Stimulated activated memory B cell treated with anti-CD40 and anti-IgM and Interleukin-4, amounts not matched to agents 10 μg/mL and 1 μg/mL and 100 μg/mL, for 72 hours (primary cell): ENCODE data around the gene SYNE4.

ENCODE experiments used
- ATAC-seq: fragments of 150-1000 bp; cut with Tn5 transposase; 2 replicates; pipeline ENCODE4 v1.10.0; 2021
- H3K27ac Mint-ChIP-seq: one replicate; pipeline ENCODE4 v1.8.0; 2022; ENCODE audit warnings: mild to moderate bottlenecking, mixed read lengths
- H3K27me3 Mint-ChIP-seq: one replicate; pipeline ENCODE4 v1.8.0; 2022; ENCODE audit warnings: mixed read lengths
- H3K36me3 Mint-ChIP-seq: one replicate; pipeline ENCODE4 v1.8.0; 2022; ENCODE audit warnings: mixed read lengths
- H3K4me1 Mint-ChIP-seq: one replicate; pipeline ENCODE4 v1.8.0; 2022; ENCODE audit warnings: mixed read lengths
- H3K4me3 Mint-ChIP-seq: one replicate; pipeline ENCODE4 v1.8.0; 2022; ENCODE audit warnings: mild to moderate bottlenecking, moderate library complexity, mixed read lengths
- H3K9me3 Mint-ChIP-seq: one replicate; pipeline ENCODE4 v1.8.0; 2022; ENCODE audit warnings: mixed read lengths

The SYNE4 gene

DNA sequence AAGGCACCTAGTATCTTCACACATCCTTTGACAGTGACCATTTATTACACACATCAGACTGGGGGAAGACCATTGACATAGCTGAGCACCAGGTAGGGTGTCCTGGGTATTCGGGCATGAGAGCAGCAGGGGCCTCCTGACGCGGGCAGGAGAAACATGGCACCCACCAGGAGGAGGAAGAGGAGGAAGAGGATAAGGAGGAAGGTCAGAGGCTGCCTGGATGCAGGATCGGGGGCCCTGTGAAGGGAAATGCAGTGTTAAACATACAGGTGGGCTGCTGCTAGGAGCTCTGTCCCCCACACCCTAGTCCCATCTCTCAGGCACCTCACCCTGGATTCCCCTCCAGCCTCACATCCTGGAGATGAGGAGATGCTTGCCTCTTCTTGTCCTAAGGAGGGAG lies 5.3 kb downstream of the SYNE4 start:
- no peaks in the 10 kb centered on the region for H3K27me3 Mint-ChIP-seq
- H3K4me1 Mint-ChIP-seq: peaks cover 17% of the 10 kb centered on the region
- H3K4me3 Mint-ChIP-seq: no peak overlapping the region
- no peaks in the 10 kb centered on the region for H3K9me3 Mint-ChIP-seq
- no peak for ATAC-seq
- H3K36me3 Mint-ChIP-seq: peaks cover 22% of the 10 kb centered on the region
- H3K27ac Mint-ChIP-seq: no peak overlapping the region

DNA sequence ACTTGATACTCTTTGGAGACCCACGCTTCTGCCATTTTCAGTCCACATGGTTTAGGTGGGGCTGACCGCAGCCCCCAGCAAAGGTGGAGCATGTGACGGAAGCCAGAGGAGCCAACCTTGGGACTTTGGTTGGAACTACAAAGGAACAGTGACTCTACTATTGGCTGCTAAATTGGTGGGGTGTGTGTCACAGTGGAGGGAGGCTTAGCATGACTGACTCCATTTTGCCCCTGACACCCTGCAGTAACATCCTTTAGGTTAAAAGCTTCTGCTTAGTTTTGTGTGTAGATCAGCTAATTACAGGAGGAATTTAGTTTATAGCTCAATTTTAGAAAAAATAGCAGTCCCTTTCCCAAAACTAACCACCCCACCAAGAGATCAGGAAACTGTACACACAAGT lies 7.0 kb downstream of the SYNE4 start:
- H3K27me3 Mint-ChIP-seq: no peaks in the 10 kb centered on the region
- peaks cover 22% of the 10 kb centered on the region for H3K36me3 Mint-ChIP-seq
- no peak overlapping the region for H3K4me3 Mint-ChIP-seq
- H3K27ac Mint-ChIP-seq: no peak overlapping the region
- peaks cover 27% of the 10 kb centered on the region for H3K4me1 Mint-ChIP-seq
- ATAC-seq: no peak
- no peaks in the 10 kb centered on the region for H3K9me3 Mint-ChIP-seq

DNA sequence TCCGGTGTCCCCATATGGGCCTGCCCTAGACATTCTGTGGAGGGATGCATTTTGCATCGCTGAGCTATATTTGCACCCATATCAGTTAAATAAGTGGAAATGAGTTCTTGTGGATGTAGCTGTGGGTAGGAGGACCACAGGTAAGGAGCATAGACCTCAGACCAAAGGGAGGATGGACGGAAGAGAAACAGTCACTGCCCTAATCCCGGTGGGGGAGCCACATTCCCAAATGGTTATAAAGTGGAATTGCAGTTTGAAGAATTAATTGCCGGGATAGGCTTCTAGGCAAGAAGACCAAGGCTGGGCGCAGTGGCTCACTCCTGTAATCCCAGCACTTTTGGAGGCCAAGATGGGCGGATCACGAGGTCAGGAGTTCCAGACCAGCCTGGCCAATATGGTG lies 11.8 kb downstream of the SYNE4 start:
- ATAC-seq: no peak
- no peaks in the 10 kb centered on the region for H3K9me3 Mint-ChIP-seq
- H3K4me3 Mint-ChIP-seq: peak overlapping the region; percentile 98
- no peaks in the 10 kb centered on the region for H3K27me3 Mint-ChIP-seq
- peak overlapping the region; percentile 90 for H3K27ac Mint-ChIP-seq
- H3K36me3 Mint-ChIP-seq: peaks cover 11% of the 10 kb centered on the region
- H3K4me1 Mint-ChIP-seq: peaks cover 57% of the 10 kb centered on the region

DNA sequence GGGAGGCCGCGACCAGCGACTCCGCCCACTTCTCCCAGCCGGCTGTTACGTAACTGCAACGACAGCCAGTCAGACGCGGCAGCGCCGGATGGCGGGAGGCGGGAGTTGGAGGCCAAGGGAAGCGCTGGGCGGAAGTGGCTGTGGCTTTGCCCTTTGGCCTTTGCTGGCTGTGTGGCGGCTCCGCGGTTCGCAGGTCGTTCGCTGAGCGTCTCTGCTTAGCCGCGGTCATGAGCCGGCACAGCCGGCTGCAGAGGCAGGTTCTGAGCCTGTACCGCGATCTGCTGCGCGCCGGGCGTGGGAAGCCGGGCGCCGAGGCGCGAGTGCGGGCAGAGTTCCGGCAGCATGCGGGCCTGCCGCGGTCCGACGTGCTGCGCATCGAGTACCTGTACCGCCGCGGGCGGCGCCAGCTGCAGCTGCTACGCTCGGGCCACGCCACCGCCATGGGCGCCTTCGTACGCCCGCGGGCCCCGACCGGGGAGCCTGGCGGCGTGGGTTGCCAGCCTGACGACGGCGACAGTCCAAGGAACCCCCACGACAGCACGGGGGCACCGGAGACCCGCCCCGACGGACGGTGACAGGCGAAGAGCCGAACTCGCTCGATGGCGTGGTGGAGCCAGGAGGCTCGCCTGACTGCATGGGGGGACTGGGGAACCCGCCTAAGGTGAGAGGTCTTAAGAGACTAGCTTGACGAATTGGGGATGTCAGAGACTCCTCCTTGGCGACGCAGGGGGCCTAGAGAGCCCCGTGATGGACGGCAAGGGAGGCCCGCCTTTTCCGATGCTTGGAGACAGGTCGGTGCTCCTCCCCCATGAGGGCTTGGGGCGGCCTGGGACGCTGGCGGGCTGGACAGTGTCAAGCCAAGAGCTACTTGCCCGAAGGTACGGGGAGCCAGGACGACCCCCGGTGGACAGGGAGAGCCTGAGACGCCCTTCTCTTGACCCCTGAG lies 13.3 kb downstream of the SYNE4 start, which contains the start of gene SDHAF1:
TSS of gene SDHAF1 (plus strand) at position 141 of the 946 bp plus-strand sequence. CDS start at position 228, 87 bp downstream.
- Mint-ChIP-seq H3K4me1 (peaks cover 49% of the 10 kb centered on the region), H3K27ac (peak within 1 kb of the TSS; percentile 90), H3K36me3 (no peaks in the 10 kb centered on the region), H3K4me3 (peak within 1 kb of the TSS; percentile 98), H3K9me3 (no peaks in the 10 kb centered on the region), H3K27me3 (no peaks in the 10 kb centered on the region)
- ATAC-seq: peak; percentile 96

DNA sequence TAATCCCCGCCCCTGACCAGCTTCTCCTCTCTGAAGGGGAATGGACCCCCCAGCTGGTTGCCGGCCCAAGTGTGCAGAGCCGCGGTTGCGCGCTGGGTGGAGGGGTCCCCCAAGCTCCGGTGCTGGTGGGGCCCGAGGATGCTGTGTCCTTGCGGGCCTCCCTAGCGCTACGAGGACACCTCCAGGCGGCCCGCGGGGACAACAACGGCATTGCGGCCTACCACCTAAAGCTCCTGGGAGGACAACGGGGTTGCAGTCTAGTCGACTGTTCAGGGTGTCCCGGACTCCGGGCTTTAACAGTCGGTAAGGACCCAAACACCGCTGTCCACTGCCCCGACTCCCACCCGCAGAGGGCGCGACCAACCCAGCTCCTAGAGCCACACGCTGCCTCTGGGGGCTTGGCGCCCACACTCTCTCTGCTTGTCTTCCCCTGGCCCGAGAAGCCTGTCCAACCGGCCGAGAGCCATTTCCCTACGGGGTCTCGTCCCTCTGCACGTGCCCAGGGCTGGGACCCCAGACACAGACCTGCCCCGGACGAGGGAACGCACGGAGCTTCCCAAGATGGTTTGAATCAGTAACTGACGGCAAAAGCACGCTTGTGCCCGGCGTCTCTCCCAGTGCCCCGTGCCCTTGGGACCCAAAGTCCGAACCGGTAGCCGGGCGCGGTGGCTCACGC lies 14.6 kb downstream of the SYNE4 start:
- Mint-ChIP-seq H3K27ac (peak overlapping the region; percentile 90), H3K9me3 (no peaks in the 10 kb centered on the region), H3K27me3 (no peaks in the 10 kb centered on the region), H3K4me1 (peaks cover 44% of the 10 kb centered on the region), H3K36me3 (no peaks in the 10 kb centered on the region), H3K4me3 (peak overlapping the region; percentile 72)
- ATAC-seq: no peak

DNA sequence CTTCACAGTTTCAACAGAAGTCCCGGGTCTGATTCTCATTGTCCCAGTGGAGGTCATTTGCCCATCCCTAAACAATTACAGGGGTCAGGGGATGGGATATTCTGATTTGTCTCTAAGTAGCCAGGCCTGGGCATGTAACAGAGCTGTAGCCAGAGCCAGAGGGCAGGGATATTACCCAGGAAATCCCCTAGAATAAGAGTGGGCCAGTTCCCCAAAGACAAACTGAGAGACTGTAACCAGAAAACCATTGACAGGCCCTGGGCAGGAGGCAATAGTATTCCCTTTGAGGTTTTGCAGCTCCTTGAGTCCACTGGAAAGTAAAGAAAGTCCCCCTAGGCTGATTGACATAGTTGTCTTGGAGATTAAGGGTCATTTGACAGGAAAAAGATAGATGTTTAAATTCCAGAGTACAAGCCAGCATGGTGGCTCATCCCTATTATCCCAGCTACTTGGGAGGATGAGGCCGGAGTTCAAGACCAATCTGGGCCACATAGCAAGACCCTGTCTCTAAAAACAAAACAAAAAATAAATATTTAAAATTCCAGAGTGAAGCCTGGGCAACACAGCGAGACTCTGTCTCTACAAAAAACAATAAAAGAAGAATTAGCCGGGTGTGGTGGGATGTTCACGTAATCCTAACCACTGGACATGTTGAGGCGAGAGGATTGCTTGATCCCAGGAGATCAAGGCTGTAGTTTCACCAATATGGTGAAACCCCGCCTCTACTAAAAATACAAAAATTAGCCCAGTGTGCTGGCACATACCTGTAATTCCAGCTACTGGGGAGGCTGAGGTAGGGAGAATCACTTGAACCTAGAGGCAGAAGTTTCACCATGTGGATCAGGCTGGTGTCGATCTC lies 15.5 kb downstream of the SYNE4 start:
- Mint-ChIP-seq H3K9me3 (no peaks in the 10 kb centered on the region), H3K27ac (no peak overlapping the region), H3K4me1 (peaks cover 41% of the 10 kb centered on the region), H3K36me3 (no peaks in the 10 kb centered on the region), H3K4me3 (no peak overlapping the region), H3K27me3 (no peaks in the 10 kb centered on the region)
- ATAC-seq: no peak

DNA sequence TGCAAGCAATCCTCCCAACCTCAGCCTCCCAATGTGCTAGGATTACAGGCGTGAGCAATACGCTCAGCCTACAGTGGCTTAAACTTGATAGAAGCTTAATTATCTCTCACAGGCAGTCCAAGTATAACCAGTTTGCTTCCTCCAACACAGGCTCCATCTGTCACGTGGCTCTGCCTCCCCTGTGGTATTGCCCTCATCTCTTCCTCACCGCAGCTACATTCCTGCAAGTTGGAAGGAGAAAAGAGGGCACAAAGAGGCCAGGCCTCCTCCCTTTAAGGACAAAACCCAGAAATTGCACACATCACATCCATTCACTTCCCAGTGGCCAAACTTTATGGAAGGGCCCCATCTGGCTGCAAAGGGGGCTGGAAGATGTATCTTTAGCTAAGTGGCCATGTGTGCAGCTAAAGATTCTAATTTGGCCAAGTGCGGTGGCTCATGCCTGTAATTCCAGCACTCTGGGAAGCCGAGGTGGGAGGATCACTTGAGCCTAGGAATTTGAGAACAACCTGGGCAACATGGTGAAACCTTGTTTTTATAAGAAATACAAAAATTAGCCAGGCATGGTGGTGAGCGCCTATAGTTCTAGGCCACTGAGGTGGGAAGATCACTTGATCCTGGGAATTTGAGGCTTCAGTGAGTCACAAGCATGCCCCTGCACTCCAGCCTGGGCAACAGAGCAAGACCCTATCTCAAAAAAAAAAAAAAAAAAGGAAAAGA lies 16.7 kb downstream of the SYNE4 start:
- H3K36me3 Mint-ChIP-seq: no peaks in the 10 kb centered on the region
- no peaks in the 10 kb centered on the region for H3K9me3 Mint-ChIP-seq
- no peak for ATAC-seq
- peaks cover 11% of the 10 kb centered on the region for H3K27me3 Mint-ChIP-seq
- H3K27ac Mint-ChIP-seq: no peak overlapping the region
- no peak overlapping the region for H3K4me3 Mint-ChIP-seq
- peaks cover 35% of the 10 kb centered on the region for H3K4me1 Mint-ChIP-seq

DNA sequence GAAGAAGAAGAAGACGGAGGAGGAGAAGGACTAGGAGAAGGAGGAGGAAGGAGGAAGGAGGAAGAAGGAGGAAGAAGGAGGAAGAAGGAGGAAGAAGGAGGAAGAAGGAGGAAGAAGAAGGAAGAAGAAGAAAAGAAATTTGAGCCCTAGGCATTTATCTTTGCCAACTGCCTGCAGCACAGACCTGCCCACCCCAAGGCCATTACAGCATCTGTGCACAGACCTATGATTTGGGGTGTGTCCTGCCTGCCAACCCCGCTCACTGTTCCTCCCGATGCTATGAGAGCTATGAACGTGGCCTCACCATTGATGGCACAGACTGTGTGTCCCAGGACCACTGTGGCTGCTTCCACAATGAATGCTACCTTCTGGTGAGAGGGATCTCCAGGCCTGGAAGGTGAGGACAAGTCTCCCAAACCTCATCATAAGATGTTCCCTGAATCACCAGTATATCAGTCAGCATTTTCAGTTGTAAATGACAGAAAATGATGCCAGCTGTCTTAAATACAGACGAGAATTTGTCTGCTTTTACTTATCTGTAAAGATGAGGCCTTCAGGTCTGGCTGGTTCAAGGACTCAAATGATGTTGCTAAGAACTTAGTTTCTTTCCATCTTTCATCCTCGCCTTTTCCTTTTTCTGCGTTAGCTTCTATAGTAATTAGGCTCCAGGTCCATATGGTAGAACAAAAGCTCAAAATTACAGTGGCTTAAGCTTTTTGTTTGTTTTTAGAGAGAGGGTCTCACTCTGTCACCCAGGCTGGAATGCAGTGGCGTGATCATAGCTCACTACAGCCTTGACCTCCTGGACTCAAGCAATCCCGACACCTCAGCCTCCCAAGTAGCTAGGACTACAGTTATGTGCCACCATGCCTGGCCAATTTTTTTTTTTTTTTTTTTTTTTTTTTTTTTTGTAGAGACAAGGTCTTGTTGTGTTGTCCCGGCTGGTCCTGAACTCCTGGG lies 17.6 kb downstream of the SYNE4 start:
- Mint-ChIP-seq H3K4me1 (peaks cover 33% of the 10 kb centered on the region), H3K27me3 (peaks cover 19% of the 10 kb centered on the region), H3K4me3 (no peak overlapping the region), H3K9me3 (no peaks in the 10 kb centered on the region), H3K27ac (no peak overlapping the region), H3K36me3 (no peaks in the 10 kb centered on the region)
- ATAC-seq: no peak

DNA sequence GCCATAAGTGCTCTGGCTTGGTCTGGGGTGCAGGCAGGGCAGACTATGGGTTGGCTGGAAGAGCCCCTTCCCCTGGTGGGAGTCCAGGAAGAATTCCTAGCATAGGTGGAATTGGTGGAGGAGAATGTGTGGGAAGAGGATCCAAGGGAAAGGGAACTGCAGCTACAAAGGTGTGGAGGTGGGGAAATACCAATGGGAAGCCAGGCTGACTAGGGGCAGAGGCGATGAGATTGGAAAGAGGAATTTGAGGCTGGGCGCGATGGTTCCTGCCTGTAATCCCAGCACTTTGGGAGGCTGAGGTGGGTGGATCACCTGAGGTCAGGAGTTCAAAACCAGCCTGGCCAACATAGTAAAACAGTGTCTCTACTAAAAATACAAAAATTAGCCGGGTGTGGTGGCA lies 18.5 kb downstream of the SYNE4 start:
- Mint-ChIP-seq H3K9me3 (no peaks in the 10 kb centered on the region), H3K36me3 (no peaks in the 10 kb centered on the region), H3K4me1 (peaks cover 26% of the 10 kb centered on the region), H3K27me3 (peaks cover 28% of the 10 kb centered on the region), H3K4me3 (no peak overlapping the region), H3K27ac (no peak overlapping the region)
- no peak for ATAC-seq

DNA sequence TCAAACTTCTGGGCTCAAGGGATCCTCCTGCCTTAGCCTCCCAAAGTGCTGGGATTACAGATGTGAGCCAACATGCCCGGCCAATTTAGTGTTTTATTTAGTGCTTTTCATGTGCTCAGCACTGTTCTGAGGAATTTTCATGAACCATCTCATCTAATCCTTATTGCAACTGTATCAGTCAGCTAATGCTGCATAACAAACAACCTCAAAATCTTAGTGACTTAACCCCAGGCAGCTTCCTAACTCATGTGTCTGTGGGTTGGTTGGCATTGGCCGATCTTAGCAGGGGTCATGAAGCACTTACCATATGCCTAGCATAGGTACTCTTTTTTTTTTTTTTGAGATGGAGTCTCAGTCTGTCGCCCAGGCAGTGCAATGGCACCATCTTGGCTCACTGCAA lies 19.8 kb downstream of the SYNE4 start:
- no peak overlapping the region for H3K4me3 Mint-ChIP-seq
- no peak overlapping the region for H3K27ac Mint-ChIP-seq
- no peak for ATAC-seq

DNA sequence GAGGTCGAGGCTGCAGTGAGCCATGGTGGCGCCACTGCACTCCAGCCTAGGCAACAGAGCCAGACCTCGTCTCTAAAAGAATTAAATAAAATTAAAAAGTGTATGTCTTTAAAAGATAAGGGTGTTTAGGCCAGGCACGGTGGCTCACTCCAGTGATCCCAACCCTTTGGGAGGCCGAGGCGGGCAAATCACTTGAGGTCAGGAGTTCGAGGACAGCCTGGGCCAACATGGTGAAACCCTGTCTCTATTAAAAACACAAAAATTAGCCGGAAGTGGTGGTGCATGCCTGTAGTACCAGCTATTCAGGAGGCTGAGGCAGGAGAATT lies 21.1 kb downstream of the SYNE4 start:
- peaks cover 54% of the 10 kb centered on the region for H3K27me3 Mint-ChIP-seq
- peaks cover 9% of the 10 kb centered on the region for H3K4me1 Mint-ChIP-seq
- no peaks in the 10 kb centered on the region for H3K36me3 Mint-ChIP-seq
- H3K27ac Mint-ChIP-seq: no peak overlapping the region
- H3K4me3 Mint-ChIP-seq: peak overlapping the region; percentile 62
- no peak for ATAC-seq
- H3K9me3 Mint-ChIP-seq: no peaks in the 10 kb centered on the region

More for the DNA sequence above, 19.8 kb downstream of the SYNE4 start:
- H3K4me1 Mint-ChIP-seq: peaks cover 13% of the 10 kb centered on the region
- no peaks in the 10 kb centered on the region for H3K9me3 Mint-ChIP-seq
- peaks cover 42% of the 10 kb centered on the region for H3K27me3 Mint-ChIP-seq
- H3K36me3 Mint-ChIP-seq: no peaks in the 10 kb centered on the region

DNA sequence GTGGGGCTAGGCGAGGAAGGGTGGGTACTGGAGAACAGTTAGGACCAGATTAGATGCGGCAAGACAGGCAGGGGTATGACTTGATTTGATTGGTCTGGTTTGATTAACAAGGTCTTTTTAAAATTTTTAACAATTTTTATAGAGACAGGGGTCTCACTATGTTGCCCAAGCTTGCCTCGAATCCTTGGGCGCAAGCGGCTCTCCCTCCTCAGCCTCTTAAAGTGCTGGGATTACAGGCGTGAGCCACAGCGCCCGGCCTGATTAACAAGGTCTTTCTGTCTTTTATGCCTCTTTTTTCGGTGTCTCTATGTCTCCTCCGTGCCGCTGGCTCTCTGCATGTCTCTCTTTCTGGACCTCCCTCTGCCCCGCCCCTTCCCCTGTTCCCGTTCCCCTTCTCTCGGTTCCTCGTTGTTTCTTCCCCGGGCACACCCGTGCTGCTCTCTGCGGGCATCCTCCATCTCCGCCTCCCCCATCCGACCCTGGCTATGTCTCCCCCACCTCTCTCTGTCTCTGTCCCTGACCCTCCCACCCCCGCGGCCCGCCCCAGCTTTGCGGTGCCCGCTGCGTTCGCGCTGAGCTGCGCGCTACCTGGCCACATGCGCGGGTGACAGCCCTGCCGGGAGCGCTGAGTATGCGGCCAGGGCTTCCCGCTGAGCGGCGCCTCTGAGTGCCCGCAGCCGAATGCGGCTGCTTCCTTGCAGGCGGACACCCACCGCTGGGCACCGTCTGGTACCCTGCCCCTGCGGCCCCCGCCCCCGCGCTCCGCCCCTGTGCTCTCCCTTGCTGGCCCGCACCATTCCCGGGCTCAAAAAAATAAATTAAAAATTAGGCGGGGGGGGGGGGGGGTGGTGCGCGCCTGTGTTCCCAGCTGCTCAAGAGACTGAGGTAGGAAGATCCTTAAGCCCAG lies 21.7 kb downstream of the SYNE4 start:
- Mint-ChIP-seq H3K27ac (no peak overlapping the region), H3K4me3 (peak overlapping the region; percentile 73), H3K4me1 (peaks cover 9% of the 10 kb centered on the region), H3K9me3 (no peaks in the 10 kb centered on the region), H3K36me3 (no peaks in the 10 kb centered on the region), H3K27me3 (peaks cover 60% of the 10 kb centered on the region)
- peak; percentile 76 for ATAC-seq

DNA sequence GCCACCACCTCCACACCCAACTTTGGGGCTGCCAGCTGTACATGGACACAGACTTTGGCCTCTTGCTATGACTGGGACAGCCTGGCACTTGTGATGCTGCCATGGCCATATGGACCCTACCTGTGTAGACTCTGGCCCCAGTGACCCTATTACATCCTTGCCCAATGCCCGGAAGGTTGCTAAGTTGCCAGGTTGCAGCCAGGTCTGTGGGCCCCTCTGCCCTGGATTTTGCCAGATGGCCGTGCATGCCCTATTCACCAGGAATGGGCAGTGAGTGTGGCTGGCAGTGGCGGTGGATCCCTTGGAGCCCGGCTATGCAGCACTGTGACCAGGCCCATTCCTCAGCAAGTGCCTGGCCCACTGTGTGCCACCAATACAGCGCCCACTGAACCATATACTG lies 22.5 kb downstream of the SYNE4 start:
- peaks cover 9% of the 10 kb centered on the region for H3K4me1 Mint-ChIP-seq
- H3K27ac Mint-ChIP-seq: no peak overlapping the region
- H3K4me3 Mint-ChIP-seq: peak overlapping the region; percentile 43
- no peaks in the 10 kb centered on the region for H3K36me3 Mint-ChIP-seq
- no peak for ATAC-seq
- peaks cover 66% of the 10 kb centered on the region for H3K27me3 Mint-ChIP-seq
- no peaks in the 10 kb centered on the region for H3K9me3 Mint-ChIP-seq
